Nephron progenitor cell (in vitro differentiated cells): ENCODE measurements around the gene NR6A1.

Experiments
- DNase-seq: peaks from one replicate; pipeline ENCODE4 v3.0.0; 2021
- H3K27ac Mint-ChIP-seq: 2 replicates; pipeline ENCODE4 v1.8.0; 2021; ENCODE audit warnings: mild to moderate bottlenecking, moderate library complexity, mixed read lengths
- H3K27me3 Mint-ChIP-seq: 2 replicates; pipeline ENCODE4 v1.8.0; 2021; ENCODE audit warnings: mild to moderate bottlenecking, low read depth, mixed read lengths; ENCODE audit not compliant: poor library complexity
- H3K36me3 Mint-ChIP-seq: 2 replicates; pipeline ENCODE4 v1.8.0; 2021; ENCODE audit warnings: low read depth, mixed read lengths
- H3K4me1 Mint-ChIP-seq: 2 replicates; pipeline ENCODE4 v1.8.0; 2021; ENCODE audit warnings: mixed read lengths
- H3K4me3 Mint-ChIP-seq: 2 replicates; pipeline ENCODE4 v1.8.0; 2021; ENCODE audit warnings: mild to moderate bottlenecking, moderate library complexity, mixed read lengths
- H3K9me3 Mint-ChIP-seq: 2 replicates; pipeline ENCODE4 v1.8.0; 2021; ENCODE audit warnings: mild to moderate bottlenecking, moderate library complexity, mixed read lengths
- CTCF ChIP-seq: fragments of 200-600 bp; sonication (generic); IDR thresholded peaks from 2 replicates; pipeline ENCODE4 v1.5.0; 2021; ENCODE audit warnings: antibody characterized with exemption

The NR6A1 gene

GRCh38 chr9:124680049-124680448, 91.1 kb downstream of the NR6A1 start:
- Mint-ChIP-seq H3K27me3 (no peaks in the 10 kb centered on the region), H3K9me3 (no peaks in the 10 kb centered on the region), H3K4me1 (no peaks in the 10 kb centered on the region), H3K4me3 (no peak overlapping the region), H3K36me3 (peaks cover 39% of the 10 kb centered on the region), H3K27ac (peak overlapping the region; percentile 18)
- DNase-seq, result no peak
- TF ChIP-seq CTCF, result no peak

GRCh38 chr9:124676159-124676551, 95.0 kb downstream of the NR6A1 start:
- DNase-seq, result no peak

GRCh38 chr9:124675261-124676158, 95.6 kb downstream of the NR6A1 start:
- Mint-ChIP-seq H3K4me3 (no peak overlapping the region), H3K27ac (no peak overlapping the region)

More at GRCh38 chr9:124676159-124676551, 95.0 kb downstream of the NR6A1 start:
- Mint-ChIP-seq H3K9me3 (no peaks in the 10 kb centered on the region), H3K27me3 (no peaks in the 10 kb centered on the region), H3K4me1 (no peaks in the 10 kb centered on the region), H3K36me3 (peaks cover 39% of the 10 kb centered on the region), H3K4me3 (no peak overlapping the region), H3K27ac (no peak overlapping the region)
- no peak for TF ChIP-seq CTCF

GRCh38 chr9:124674651-124675050, 96.5 kb downstream of the NR6A1 start:
- Mint-ChIP-seq H3K27me3 (no peaks in the 10 kb centered on the region), H3K36me3 (peaks cover 39% of the 10 kb centered on the region), H3K4me1 (peaks cover 6% of the 10 kb centered on the region), H3K9me3 (no peaks in the 10 kb centered on the region), H3K4me3 (no peak overlapping the region), H3K27ac (no peak overlapping the region)
- TF ChIP-seq CTCF, result no peak
- DNase-seq, result no peak

More at GRCh38 chr9:124675261-124676158, 95.6 kb downstream of the NR6A1 start:
- Mint-ChIP-seq H3K27me3 (no peaks in the 10 kb centered on the region), H3K36me3 (peaks cover 36% of the 10 kb centered on the region), H3K4me1 (peaks cover 2% of the 10 kb centered on the region), H3K9me3 (no peaks in the 10 kb centered on the region)
- no peak for TF ChIP-seq CTCF
- DNase-seq, result no peak

GRCh38 chr9:124673063-124673462, 98.0 kb downstream of the NR6A1 start:
- Mint-ChIP-seq H3K36me3 (peaks cover 52% of the 10 kb centered on the region), H3K9me3 (no peaks in the 10 kb centered on the region), H3K27ac (no peak overlapping the region), H3K27me3 (no peaks in the 10 kb centered on the region), H3K4me1 (peaks cover 12% of the 10 kb centered on the region), H3K4me3 (no peak overlapping the region)
- no peak for TF ChIP-seq CTCF
- no peak for DNase-seq

GRCh38 chr9:124671861-124672260, 99.2 kb downstream of the NR6A1 start:
- H3K4me1 Mint-ChIP-seq, result peaks cover 14% of the 10 kb centered on the region
- no peak overlapping the region for H3K27ac Mint-ChIP-seq
- H3K36me3 Mint-ChIP-seq, result peaks cover 54% of the 10 kb centered on the region
- no peak for TF ChIP-seq CTCF
- no peaks in the 10 kb centered on the region for H3K27me3 Mint-ChIP-seq
- no peaks in the 10 kb centered on the region for H3K9me3 Mint-ChIP-seq
- no peak overlapping the region for H3K4me3 Mint-ChIP-seq
- no peak for DNase-seq
